Activated CD4-positive, alpha-beta T cell treated with anti-CD3 and anti-CD28 coated beads for 36 hours (primary cell): ENCODE data around the gene CPPED1. TPM values are rescaled to one million over a fixed set of nuclear protein-coding genes. Genes with fewer than 3 reads are reported as not detected.

Experiments
- ATAC-seq: fragments of 200-7000 bp; cut with Tn5 transposase; one replicate; pipeline ENCODE4 v1.10.0; 2021; ENCODE audit warnings: mild to moderate bottlenecking, moderate library complexity
- CTCF ChIA-PET: fragments of 350-600 bp; sonication (Branson Sonifier 250); formaldehyde crosslinking; loops from one replicate; lab custom pipeline; 2021; ENCODE audit warnings: antibody characterized with exemption; lab: Charles Lee
- POLR2A ChIA-PET: fragments of 350-600 bp; sonication (Branson Sonifier 250); formaldehyde crosslinking; loops from one replicate; lab custom pipeline; 2021; ENCODE audit warnings: antibody characterized with exemption, inconsistent platforms; lab: Charles Lee
- DNase-seq: peaks from one replicate; pipeline ENCODE4 v3.0.0-alpha.2; 2020
- H3K27ac Mint-ChIP-seq: one replicate; pipeline ENCODE4 v1.8.0; 2021; ENCODE audit warnings: mixed read lengths
- H3K27me3 Mint-ChIP-seq: one replicate; pipeline ENCODE4 v1.8.0; 2021; ENCODE audit warnings: mixed read lengths
- H3K36me3 Mint-ChIP-seq: one replicate; pipeline ENCODE4 v1.8.0; 2021; ENCODE audit warnings: low read depth, mixed read lengths
- H3K4me1 Mint-ChIP-seq: one replicate; pipeline ENCODE4 v1.8.0; 2021; ENCODE audit warnings: mixed read lengths
- H3K4me3 Mint-ChIP-seq: one replicate; pipeline ENCODE4 v1.8.0; 2021; ENCODE audit warnings: mild to moderate bottlenecking, moderate library complexity, mixed read lengths
- H3K9me3 Mint-ChIP-seq: one replicate; pipeline ENCODE4 v1.8.0; 2021; ENCODE audit warnings: low read depth, mixed read lengths
- intact Hi-C, 2 experiments: fragments of 100-400 bp; cut with DNase I in 1 of 2; cut with micrococcal nuclease in 1 of 2; formaldehyde crosslinking; loops; one replicate each; pipeline versions ENCODE4 v1.14.2 to v1.15.1; 2022 to 2024; cut with DNase I, micrococcal nuclease
- total RNA-seq, 2 experiments: library from RNA; stranded (reverse); gene quantifications; one replicate each; pipeline ENCODE4 v1.2.3, GENCODE V29; 2021

Gene CPPED1, protein sequence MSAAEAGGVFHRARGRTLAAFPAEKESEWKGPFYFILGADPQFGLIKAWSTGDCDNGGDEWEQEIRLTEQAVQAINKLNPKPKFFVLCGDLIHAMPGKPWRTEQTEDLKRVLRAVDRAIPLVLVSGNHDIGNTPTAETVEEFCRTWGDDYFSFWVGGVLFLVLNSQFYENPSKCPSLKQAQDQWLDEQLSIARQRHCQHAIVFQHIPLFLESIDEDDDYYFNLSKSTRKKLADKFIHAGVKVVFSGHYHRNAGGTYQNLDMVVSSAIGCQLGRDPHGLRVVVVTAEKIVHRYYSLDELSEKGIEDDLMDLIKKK
- total RNA-seq: 1 to 10 TPM; 8.0 to 9.8 TPM

DNA sequence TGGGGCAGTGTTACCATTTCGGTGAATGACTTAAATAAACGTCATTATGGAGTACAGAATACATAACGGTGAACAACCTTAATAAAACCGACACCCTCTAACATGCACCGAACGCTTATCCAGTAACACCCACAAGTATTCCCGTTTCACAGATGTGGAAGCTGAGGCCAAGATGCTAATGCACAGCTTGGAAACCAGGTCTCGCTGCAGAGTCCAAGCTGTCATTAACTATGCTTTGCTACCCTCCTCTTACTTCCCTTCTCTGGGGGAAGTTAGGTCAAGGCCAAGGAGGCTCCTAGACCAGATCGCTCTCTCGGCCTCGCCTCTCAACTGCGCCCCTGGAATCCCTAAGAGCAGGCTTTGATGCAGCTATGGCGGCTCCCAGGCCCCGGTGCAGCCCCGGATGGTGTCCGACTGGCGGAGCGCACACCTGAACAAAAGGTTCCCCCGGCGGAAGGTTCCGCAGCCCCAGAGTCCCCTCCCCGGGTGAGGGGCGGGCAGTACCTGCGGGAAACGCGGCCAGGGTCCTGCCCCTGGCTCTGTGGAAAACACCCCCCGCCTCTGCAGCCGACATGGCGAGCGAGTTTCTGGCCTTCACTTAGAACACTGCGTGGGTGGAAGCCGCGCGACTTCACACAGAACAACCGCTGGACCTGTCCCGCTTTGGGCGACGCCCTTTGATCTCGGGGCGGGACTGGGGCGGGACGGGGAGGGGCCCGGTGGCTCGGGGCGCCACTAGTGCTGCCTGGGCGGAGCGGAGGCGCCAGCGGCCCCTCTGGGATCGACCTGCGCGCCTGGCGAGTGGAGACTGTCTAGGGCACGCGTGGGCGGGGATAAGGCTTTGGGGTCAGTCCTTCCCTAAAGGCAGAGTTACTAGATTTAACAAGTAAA, at the start of gene CPPED1:
CPPED1 (minus strand) TSS at position 685 of the 891 bp plus-strand sequence; CDS start at position 574, 111 bp downstream.
- DNase-seq (peak; percentile 95), ATAC-seq (peak; percentile 93)
- no peaks in the 10 kb centered on the region for H3K27me3 Mint-ChIP-seq
- ChIA-PET POLR2A (interaction anchor here (0.7 to 0.8 kb wide), 3 partner anchors 13 to 467 kb away, joined by 3 to 4 read pairs (median 4); no protein-coding TSS in a partner anchor), CTCF (interaction anchor here (0.7 to 0.8 kb wide), 2 partner anchors 74 to 106 kb away, joined by 3 read pairs; no protein-coding TSS in a partner anchor)
- H3K36me3 Mint-ChIP-seq: no peaks in the 10 kb centered on the region
- intact Hi-C loops: loop anchor here (1.0 to 5.0 kb wide), 9 partner anchors 53 to 951 kb away; partner anchors contain the start of genes RSL1D1 (in 1 of the 2) and SNX29 (in 1 of the 2)
- H3K4me3 Mint-ChIP-seq: peak within 1 kb of the TSS; percentile 97
- H3K4me1 Mint-ChIP-seq: peaks cover 28% of the 10 kb centered on the region
- no peaks in the 10 kb centered on the region for H3K9me3 Mint-ChIP-seq
- peak within 1 kb of the TSS; percentile 92 for H3K27ac Mint-ChIP-seq

DNA sequence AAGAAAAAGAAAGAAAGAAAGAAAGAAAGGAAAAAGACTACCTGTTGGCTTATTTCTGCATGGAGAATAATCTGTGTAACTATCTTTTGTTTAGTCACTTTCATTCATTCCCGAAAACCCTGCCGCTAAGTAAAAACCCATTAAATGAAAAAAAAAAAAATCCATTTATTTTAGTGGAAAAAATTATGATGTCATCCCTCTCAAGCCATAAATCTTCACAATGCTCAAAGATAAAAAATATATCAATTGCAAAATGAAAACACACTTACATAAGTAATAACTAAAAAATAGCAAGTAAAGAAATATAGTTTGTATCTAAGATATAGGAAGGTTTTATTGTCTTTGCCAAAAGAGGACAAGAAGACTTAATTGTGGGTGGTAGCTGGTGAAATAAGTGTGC, 46.5 kb upstream of the CPPED1 start:
- CTCF ChIA-PET: no interaction called here
- H3K4me3 Mint-ChIP-seq: no peak overlapping the region

GRCh38 chr16:12846592-12846991, 42.9 kb upstream of the CPPED1 start:
- Mint-ChIP-seq H3K27me3 (peaks cover 12% of the 10 kb centered on the region), H3K27ac (no peak overlapping the region), H3K9me3 (no peaks in the 10 kb centered on the region), H3K36me3 (no peaks in the 10 kb centered on the region), H3K4me3 (no peak overlapping the region), H3K4me1 (no peaks in the 10 kb centered on the region)
- POLR2A ChIA-PET: no interaction called here
- DNase-seq: no peak
- no peak for ATAC-seq
- intact Hi-C loops: no loop called here
- CTCF ChIA-PET: interaction anchor here (1.3 kb wide), 1 partner anchor 61 kb away, joined by 4 read pairs; no protein-coding TSS in a partner anchor

More for the DNA sequence above, 46.5 kb upstream of the CPPED1 start:
- Mint-ChIP-seq H3K27ac (no peak overlapping the region), H3K36me3 (no peaks in the 10 kb centered on the region), H3K27me3 (peaks cover 8% of the 10 kb centered on the region), H3K4me1 (no peaks in the 10 kb centered on the region), H3K9me3 (no peaks in the 10 kb centered on the region)
- no peak for DNase-seq
- no peak for ATAC-seq
- POLR2A ChIA-PET: no interaction called here
- intact Hi-C loops: no loop called here

DNA sequence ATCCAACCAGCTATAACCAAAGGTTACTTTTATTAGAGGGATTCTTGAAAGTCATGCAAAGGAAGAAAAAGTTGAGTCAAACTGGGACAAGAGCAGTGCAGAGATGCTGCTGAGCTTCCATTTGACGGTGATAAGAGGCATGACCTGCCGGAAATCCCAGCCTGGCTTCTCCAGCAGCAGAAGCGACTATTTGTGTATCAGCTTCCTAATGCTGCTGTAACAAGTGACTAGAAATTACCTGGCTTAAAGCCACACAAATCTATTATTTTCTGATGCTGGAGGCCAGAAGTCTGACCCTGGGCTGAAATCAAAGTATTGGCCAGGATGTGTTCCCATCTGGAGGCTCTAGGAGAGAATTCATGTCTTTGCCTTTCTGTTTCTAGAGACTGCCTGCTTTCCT, 41.6 kb upstream of the CPPED1 start:
- DNase-seq (no peak), ATAC-seq (no peak)
- ChIA-PET POLR2A (no interaction called here), CTCF (no interaction called here)
- Mint-ChIP-seq H3K27ac (no peak overlapping the region), H3K4me3 (no peak overlapping the region), H3K4me1 (no peaks in the 10 kb centered on the region), H3K27me3 (peaks cover 19% of the 10 kb centered on the region), H3K36me3 (no peaks in the 10 kb centered on the region), H3K9me3 (no peaks in the 10 kb centered on the region)
- intact Hi-C loops: no loop called here

- no peak for DNase-seq
- Mint-ChIP-seq H3K4me1 (peaks cover 3% of the 10 kb centered on the region), H3K27me3 (peaks cover 14% of the 10 kb centered on the region), H3K9me3 (no peaks in the 10 kb centered on the region), H3K4me3 (no peak overlapping the region), H3K27ac (no peak overlapping the region), H3K36me3 (no peaks in the 10 kb centered on the region)
- no peak for ATAC-seq
- intact Hi-C loops: no loop called here
- ChIA-PET POLR2A (no interaction called here), CTCF (no interaction called here)
These were observed 34.1 kb upstream of the CPPED1 start for GRCh38 chr16:12837756-12838155.

DNA sequence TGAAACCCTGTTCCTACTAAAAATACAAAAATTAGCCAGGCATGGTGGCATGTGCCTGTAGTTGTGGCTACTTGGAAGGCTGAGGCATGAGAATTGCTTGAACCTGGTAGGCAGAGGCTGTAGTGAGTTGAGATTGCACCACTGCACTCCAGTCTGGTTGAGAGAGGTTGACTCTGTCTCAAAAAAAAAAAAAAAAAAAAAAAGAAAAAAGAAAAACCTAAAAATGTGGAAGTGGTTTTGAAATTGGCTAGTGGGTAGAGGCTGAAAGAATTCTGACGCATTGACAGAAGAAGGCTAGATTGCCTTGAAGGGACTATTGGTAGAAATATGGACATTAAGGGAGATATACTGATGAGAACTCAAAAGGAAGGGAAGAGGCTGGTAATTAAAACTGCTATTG, 33.6 kb upstream of the CPPED1 start:
- ChIA-PET POLR2A (no interaction called here), CTCF (no interaction called here)
- no peak for DNase-seq

DNA sequence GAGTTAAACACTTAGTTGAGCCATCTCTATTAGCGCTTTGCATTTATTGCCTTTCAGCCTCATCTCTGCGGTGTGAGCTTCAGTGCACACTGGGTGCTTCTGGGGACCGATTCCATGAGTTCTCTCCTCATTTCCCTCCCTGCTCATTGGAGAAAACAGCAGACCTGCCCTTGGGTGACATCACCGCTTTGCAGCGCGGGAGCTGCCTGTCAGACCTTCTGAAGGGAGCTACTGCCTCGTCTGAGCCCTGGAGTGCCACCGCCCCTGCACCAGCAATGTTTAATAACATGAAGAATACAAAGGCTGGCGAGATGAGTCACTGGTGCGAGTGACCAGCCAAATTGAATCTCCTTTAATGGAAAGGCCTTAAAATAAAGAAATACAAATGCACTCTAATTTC, 30.2 kb upstream of the CPPED1 start:
- Mint-ChIP-seq H3K4me1 (peaks cover 3% of the 10 kb centered on the region), H3K9me3 (no peaks in the 10 kb centered on the region), H3K36me3 (no peaks in the 10 kb centered on the region), H3K4me3 (no peak overlapping the region), H3K27ac (no peak overlapping the region), H3K27me3 (peaks cover 14% of the 10 kb centered on the region)
- ChIA-PET POLR2A (no interaction called here), CTCF (no interaction called here)
- no peak for ATAC-seq
- intact Hi-C loops: no loop called here
- no peak for DNase-seq

More for the DNA sequence above, 33.6 kb upstream of the CPPED1 start:
- H3K27me3 Mint-ChIP-seq: peaks cover 17% of the 10 kb centered on the region
- peaks cover 3% of the 10 kb centered on the region for H3K4me1 Mint-ChIP-seq
- H3K4me3 Mint-ChIP-seq: no peak overlapping the region
- ATAC-seq: no peak
- no peak overlapping the region for H3K27ac Mint-ChIP-seq
- intact Hi-C loops: no loop called here
- H3K9me3 Mint-ChIP-seq: no peaks in the 10 kb centered on the region
- no peaks in the 10 kb centered on the region for H3K36me3 Mint-ChIP-seq

DNA sequence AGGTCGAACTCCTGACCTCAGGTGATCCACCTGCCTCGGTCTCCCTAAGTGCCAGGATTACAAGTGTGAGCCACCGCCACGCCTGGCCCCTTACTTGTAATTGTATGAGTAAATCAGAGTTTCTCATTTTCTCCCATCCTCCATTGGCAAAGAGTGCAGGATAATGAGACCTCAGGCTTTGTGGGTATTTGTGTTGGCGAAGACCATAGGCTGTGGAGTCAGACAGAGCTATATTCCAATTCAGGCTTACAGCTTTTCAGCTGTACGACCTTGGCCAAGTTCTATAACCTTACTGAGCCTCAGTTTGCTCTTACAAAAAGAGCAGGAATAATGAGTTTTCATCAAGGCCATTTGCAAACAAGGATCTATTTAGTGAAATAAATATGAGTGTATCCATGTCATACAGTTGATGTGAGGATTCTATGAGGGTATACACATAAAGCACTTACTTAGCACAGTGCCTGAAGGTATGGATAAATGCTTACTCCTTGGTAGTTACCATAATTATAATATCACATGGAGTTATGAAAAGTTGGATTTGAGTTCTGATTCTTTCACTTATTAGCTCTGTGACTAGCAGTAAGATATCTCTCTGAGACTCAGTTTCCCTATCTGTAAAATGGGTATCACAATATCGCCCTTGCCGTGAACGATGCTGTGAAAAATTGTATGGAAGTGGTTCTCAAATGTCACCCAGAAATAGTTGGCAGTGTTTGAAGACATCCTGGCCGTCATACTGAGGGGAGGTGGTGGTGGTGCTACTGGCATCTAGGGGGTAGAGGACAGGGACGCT, 25.6 kb upstream of the CPPED1 start:
- no peak overlapping the region for H3K4me3 Mint-ChIP-seq
- H3K27me3 Mint-ChIP-seq: peaks cover 14% of the 10 kb centered on the region
- DNase-seq (no peak), ATAC-seq (no peak)
- POLR2A ChIA-PET: no interaction called here
- peaks cover 8% of the 10 kb centered on the region for H3K4me1 Mint-ChIP-seq
- H3K9me3 Mint-ChIP-seq: no peaks in the 10 kb centered on the region
- H3K36me3 Mint-ChIP-seq: no peaks in the 10 kb centered on the region
- H3K27ac Mint-ChIP-seq: no peak overlapping the region
- intact Hi-C loops: no loop called here
- CTCF ChIA-PET: interaction anchor here (0.5 to 0.6 kb wide), 3 partner anchors 25 to 354 kb away, joined by 3 read pairs; no protein-coding TSS in a partner anchor

- DNase-seq (no peak), ATAC-seq (no peak)
- Mint-ChIP-seq H3K9me3 (no peaks in the 10 kb centered on the region), H3K27me3 (peaks cover 14% of the 10 kb centered on the region), H3K4me3 (no peak overlapping the region), H3K4me1 (peaks cover 8% of the 10 kb centered on the region), H3K36me3 (no peaks in the 10 kb centered on the region), H3K27ac (no peak overlapping the region)
- CTCF ChIA-PET: no interaction called here
- intact Hi-C loops: no loop called here
- POLR2A ChIA-PET: no interaction called here
These were observed 24.5 kb upstream of the CPPED1 start for GRCh38 chr16:12828206-12828605.

DNA sequence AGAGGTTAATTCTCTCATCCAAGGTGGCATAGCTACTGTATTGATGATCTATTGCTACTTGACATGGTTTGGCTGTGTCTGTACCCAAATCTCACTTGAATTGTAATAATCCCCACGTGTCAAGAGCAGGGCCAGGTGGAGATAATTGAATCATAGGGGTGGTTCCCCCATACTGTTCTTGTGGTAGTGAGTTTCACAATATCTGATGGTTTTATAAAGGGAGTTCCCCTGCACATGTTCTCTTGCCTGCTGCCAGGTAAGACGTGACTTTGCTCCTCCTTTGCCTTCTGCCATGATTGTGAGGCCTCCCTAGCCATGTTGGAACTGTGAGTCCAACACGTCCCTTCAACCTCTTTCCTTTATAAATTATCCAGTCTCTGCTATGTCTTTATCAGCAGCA, 22.9 kb upstream of the CPPED1 start:
- Mint-ChIP-seq H3K27me3 (peaks cover 10% of the 10 kb centered on the region), H3K36me3 (no peaks in the 10 kb centered on the region), H3K27ac (no peak overlapping the region), H3K4me1 (peaks cover 8% of the 10 kb centered on the region), H3K9me3 (no peaks in the 10 kb centered on the region), H3K4me3 (no peak overlapping the region)
- ATAC-seq (peak; percentile 96), DNase-seq (peak; percentile 32)
- POLR2A ChIA-PET: no interaction called here
- intact Hi-C loops: no loop called here
- CTCF ChIA-PET: interaction anchor here (0.9 kb wide), 1 partner anchor 10 kb away, joined by 3 read pairs; no protein-coding TSS in a partner anchor
